ENCODE results near the gene NPIPA5.
"Not testable (repeated sequence)": the region's sequence is repeated elsewhere in the genome, so short reads cannot be mapped to it uniquely, and the experiment has no call there.

NPIPA5 gene

DNA sequence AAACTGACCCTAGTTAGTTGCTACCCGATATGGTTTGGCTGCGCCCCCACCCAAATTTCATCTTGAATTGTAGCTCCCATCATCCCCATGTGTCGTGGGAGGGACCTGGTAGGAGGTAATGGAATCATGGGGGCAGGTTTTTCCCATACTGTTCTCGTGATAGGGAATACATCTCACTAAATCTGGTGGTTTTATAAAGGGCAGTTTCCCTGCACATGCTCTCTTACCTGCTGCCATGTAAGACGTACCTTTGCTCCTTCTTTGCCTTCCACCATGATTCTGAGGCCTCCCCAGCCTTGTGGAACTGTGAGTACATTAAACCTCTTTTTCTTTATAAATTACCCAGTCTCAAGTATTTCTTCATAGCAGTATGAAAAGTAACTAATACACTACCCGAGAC is 10.0 kb upstream of the NPIPA5 start:
- not testable (repeated sequence) for DNase-seq

DNA sequence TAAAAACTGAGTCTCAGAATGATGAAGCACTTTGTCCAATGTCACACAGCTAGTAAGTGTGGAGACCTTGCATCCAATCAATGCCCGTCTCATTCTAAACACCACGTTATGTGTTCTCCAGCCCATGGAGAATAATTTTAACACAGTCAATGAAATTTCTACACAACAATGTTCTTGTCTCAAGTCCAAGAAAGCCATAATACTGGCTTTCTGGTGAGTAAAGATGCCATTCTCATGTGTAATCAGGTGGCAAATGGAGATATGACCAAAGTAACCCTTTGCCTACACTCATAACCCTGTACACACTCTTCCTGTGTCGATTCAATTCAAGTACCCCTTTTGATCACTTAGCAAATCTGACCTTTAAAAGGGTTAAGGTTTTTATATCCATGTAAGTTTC is 4.7 kb upstream of the NPIPA5 start:
- not testable (repeated sequence) for DNase-seq

DNA sequence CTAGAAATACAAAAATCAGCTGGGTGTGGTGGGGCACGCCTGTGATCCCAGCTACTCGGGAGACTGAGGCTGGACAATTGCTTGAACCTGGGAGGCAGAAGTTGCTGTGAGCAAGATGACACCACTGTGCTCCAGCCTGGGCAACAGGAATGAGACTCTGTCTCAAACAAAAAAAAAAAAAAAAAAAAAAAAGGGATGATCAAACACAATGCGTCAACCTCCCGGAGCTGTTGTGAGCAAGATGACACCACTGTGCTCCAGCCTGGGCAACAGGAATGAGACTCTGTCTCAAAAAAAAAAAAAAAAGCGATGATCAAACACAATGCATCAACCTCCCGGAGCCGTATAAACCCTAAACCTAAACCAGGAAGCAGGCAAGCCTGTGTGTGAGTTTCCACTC is 20.6 kb downstream of the NPIPA5 start:
- DNase-seq, result not testable (repeated sequence)

DNA sequence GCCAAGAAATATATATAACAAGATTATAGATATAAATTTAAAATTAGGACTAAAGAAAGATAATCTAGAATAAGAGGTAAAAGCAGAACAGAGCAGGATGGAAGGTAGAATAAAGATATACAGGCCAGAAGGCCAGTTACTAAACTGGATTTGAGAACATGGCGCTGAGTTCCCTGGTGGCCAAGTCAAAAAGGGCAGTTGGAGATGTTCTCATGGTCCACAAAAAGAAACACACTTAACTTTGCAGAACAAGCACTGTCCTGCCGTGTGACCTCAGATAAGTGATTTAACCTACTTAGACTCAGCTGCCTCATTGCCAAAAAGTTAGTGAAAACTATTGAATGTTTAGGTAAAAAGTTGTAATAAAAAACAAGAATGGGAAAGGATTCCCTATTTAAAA is 23.2 kb downstream of the NPIPA5 start:
- DNase-seq, result not testable (repeated sequence)

DNA sequence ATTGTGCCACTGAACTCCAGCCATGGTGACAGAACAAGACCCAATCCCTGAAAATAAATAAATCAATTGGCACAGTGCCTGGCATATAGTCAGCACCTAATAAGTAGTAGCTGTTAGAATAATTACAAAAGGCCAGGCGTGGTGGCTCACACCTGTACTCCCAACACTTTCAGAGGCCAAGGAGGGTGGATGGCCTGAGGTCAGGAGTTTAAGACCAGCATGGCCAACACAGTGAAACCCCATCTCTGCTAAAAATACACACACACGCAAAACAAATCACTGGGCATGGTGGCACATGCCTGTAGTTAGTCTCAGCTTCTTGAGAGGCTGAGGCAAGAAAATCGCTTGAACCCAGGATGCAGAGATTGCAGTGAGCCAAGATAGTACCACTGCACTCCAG is 25.2 kb downstream of the NPIPA5 start:
- DNase-seq, result not testable (repeated sequence)

DNA sequence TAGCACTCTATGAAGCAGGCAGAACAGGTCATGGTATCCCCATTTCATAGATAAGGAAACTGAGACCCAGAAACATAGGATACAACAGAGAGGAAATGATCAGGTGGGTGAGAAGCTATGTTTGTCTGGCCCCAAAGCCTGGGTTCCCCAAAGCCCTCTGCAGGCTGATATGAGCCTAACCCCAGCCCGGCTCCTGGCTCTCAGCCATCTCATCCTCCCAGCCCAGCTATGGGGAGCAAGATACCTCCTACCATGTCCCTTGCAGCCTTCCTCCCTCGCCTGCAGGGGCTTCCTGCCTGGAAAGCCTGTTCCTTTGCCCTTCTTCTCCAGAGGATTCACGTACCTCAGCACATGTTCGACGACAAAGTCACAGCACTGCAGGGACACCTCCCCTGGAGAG is 26.3 kb downstream of the NPIPA5 start:
- not testable (repeated sequence) for DNase-seq

DNA sequence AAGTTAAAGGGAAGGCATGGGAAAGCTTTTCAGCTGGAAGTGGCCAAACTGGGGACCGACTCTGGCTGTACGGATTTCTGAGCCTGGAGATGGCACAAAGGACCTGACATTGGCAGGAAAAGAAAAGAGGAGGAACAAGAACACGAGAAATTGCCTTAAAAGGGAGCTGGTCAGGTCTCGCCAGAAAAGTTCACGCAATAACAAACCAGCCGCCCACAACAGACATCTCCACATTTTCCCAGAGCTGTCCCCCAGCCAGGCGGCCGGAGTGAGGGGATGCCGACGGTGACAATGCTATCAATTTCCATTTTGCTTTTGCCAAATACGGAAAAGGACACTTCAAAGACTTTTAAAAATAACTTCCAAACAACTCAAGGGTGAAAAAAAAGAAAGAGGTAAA is 26.8 kb downstream of the NPIPA5 start:
- DNase-seq, result not testable (repeated sequence)

DNA sequence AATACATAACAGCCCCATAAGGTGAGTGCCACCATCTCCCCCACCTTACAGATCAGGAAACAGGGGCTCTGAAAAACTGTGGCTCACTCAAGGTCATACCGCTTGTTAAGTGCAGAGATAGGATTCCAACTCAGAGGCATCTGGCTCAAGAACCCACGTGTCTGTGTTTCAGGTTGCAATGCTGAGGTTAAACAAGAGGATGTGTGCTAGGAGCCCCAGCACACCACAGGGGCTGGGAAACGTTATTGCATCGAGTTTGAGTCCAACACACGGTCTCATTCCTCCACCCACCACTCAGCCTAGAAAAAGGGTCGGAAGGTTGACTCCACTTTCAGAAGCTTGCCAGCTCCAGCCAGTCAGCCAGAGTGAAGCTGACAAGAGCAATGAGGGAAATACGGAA is 29.4 kb downstream of the NPIPA5 start:
- DNase-seq, result not testable (repeated sequence)

DNA sequence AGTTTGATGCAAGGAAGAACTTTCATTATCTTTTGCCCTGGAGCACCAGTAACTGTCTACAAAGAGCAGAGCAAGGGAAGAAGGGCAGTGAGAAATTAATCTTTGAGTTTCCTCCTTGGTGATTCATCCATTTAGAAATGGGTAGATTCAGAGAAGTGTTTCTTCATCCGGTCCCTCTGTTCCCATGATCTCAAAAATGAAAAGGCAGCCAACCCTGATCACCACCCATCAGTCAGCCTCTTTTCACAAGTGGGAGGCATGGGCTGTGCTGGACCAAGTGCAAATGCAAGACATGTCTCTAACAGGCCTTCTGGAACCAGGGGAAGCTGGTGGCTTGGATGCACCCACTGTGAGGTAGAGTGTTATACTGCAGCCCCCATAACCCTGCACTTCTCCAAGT is 35.8 kb downstream of the NPIPA5 start:
- not testable (repeated sequence) for DNase-seq

DNA sequence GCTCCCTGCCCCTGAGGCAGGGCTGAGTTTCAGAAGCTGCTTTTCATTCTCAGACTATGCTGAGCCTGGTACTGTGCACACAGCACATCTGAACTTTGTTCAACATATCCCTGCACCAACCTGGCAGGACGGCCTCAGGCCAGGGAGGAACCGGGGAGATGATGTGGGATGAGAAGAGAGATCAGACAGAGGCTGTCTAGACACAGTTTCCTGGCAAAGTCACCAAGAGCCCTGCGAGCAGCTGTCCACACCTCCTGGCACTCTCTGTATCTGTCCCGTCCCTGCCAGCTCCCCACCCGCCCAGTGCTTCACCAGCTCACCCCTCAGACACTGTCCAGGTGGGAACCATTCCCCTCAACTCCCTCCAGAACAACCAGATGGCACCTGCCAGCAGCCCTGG is 39.1 kb downstream of the NPIPA5 start:
- not testable (repeated sequence) for DNase-seq

DNA sequence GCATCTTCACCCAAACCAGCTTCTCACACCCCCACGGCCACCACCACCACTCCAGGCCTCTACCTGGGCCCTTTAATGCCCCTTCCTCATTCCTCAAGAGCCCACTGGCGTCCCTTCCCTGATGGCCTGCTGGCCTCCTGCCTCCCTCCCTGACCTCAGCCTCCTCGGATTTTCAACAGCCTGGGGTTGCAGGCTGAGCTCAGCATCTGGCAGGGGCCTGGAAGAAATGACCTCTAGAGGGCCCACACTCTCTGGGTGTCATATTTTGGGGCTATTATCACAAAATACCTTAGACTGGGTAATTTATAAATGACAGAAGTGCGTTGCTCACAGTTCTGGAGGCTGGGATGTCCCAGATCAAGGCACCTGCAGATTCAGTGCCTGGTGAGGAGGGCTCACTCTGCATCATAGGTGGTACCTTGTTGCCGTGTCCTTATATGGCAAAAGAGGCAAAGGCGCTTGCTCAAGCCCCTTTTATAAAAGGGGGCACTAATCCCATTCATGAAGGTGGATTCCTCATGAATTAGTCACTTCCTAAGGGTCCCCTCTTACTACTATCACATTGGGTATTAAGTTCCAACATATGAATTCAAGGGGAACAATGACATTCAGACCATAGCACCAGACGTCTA is 40.0 kb downstream of the NPIPA5 start:
- not testable (repeated sequence) for DNase-seq

DNA sequence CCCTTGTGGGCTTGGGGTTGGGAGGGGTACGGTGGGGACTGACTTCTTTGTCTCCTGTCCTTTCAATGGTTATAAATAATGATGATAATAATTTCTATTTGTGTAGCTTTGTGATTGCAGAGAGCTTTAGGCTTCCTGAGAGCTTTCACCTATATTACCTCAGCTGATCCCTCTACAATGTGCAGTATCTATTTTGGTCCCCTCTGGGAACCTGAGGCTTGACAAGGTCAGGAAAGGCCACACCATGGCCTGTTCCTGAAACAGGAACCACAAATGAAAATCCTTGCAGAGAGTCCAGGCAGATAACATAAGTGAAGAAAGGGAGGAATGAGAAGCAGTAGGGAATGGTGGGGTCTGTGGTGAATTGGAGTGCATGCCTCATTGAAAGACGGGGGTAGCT is 42.5 kb downstream of the NPIPA5 start:
- DNase-seq, result not testable (repeated sequence)

DNA sequence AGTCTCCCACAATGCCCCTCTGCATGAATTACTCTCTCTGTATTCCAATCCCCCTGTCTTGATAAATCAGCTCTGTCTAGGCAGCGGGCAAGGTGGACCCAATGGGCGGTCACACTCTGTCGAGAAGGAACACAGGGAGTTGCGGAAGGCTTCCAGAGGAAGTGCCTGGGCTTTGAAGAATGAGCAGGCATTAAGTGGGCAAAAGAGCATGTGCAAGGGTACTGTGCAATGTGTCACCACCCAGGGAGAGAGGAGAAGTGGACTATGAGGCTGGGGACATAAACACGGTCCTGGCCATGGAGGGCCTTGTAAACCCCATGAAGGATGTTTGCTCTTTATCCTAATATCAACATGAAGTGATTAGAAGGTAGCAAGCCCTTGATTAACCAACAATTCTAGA is 44.1 kb downstream of the NPIPA5 start:
- DNase-seq, result not testable (repeated sequence)

DNA sequence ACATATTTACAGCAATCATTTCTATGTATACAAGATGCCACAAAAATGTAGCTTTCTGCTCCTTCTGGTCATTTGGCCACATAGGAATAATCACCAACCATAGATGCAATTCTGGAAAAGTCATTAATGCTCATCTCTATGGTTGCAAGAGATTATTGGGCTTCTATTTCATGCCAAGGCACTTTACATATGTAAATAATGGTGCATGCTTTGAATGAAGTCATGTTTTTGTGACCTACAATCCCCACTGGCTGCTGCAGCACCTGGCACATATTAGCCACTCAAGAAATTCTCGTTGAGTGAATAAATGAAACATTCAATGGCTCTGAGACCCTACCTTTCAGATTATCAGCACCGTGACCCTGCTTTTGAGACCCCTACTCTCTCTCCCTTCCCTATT is 47.1 kb downstream of the NPIPA5 start:
- DNase-seq, result not testable (repeated sequence)

DNA sequence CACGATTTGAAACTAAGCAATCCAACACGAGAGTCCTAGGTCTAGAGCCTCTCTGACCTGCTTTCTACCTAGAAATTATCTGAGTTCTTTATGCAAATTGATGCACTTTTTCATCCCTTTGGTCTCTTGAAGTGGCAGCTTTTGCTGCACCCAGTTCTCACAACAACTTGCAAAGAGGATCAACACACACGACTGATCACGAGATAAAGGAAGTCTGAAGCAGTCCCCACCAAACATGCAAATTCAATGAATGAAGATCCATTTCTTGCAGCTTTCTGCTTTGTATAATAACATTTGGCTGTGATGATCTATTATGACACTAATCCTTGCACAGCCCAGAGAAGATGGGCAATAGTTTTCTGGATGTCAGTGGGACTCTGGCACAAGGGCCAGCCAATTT is 53.1 kb downstream of the NPIPA5 start:
- not testable (repeated sequence) for DNase-seq

DNA sequence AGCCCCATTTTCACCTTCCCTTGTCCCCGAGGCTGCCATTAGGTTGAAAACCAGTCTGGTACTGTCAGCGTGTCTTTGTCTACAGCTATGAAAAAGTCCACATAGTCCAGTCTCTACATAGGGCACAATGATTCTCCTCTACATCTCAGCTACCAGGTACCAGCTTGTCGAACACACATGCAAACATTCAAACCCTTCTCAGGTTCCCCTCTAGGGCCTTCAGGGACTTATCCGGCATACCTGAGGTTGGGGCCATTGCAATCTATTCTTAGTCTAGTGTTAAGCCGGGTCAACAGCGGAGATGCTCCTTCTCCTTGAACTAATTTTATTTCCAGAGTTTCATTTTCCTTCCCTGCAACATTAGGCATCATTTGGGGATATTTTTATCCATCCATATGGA is 54.7 kb downstream of the NPIPA5 start:
- not testable (repeated sequence) for DNase-seq

DNA sequence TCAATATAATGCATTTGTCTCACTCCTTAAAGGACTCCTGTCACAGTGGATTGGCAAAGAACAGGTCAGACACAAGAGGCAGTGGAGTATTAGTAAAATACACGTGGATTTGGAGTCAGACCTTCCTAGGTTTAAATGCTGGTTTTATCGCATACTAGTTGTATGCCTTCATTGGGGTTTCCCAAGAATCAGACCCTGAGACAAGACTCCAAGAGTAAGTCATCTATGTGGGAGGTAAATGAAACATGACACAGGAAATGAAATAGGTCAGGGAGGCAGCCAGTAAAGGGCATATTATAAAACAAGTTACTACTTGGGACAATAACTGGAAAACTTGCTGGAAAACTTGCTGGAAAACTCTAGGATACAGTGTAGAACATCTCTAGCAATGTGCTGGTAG is 56.9 kb downstream of the NPIPA5 start:
- DNase-seq, result not testable (repeated sequence)

DNA sequence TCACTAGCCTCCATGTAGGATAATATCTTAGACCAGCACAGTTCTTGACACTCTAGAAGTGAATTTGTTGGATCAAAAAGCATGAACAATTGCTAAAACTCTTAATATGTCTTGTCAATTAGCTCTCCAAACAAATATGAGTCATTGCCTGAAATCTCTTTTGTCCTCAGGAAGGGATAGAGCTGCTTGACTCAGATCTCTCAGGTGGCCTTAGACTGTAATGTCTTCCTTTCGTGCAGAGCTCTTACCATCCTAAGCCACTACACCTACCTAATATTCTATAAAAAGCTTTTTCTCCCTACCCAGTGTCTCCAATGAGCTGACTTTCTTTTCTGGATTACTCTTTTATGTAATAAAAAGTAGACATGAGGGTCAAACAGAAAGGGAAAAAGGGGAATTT is 63.5 kb downstream of the NPIPA5 start:
- not testable (repeated sequence) for DNase-seq
